SKM-1 (cell line): ENCODE data around the gene SLC5A8.
A peak's percentile ranks its signal among the peaks of the same experiment; 100 is the strongest.

Source experiments
- DNase-seq: peaks from one replicate; lab custom pipeline; 2025; ENCODE audit not compliant: unreplicated experiment; lab: John Stamatoyannopoulos, UW

SLC5A8 gene

GRCh38 chr12:101209319-101210302 lies at the start of gene SLC5A8:
SLC5A8 (minus strand) TSS chr12:101210238; CDS start chr12:101209848, 390 bp downstream.
- DNase-seq: no peak

- DNase-seq: no peak
Measured at GRCh38 chr12:101257357-101257756, 47.3 kb upstream of the SLC5A8 start.

GRCh38 chr12:101256266-101256665 lies 46.2 kb upstream of the SLC5A8 start:
- no peak for DNase-seq

- DNase-seq: no peak
Measured at GRCh38 chr12:101243616-101244015, 33.6 kb upstream of the SLC5A8 start.

GRCh38 chr12:101243074-101243473 lies 33.0 kb upstream of the SLC5A8 start:
- DNase-seq: no peak

GRCh38 chr12:101238800-101239329 lies 28.8 kb upstream of the SLC5A8 start:
- no peak for DNase-seq

GRCh38 chr12:101238306-101238705 lies 28.3 kb upstream of the SLC5A8 start:
- DNase-seq: no peak

GRCh38 chr12:101235686-101236085 lies 25.6 kb upstream of the SLC5A8 start:
- no peak for DNase-seq

GRCh38 chr12:101231636-101232035 lies 21.6 kb upstream of the SLC5A8 start:
- no peak for DNase-seq

GRCh38 chr12:101230547-101230946 lies 20.5 kb upstream of the SLC5A8 start:
- DNase-seq: no peak

GRCh38 chr12:101229841-101230241 lies 19.8 kb upstream of the SLC5A8 start:
- no peak for DNase-seq

- DNase-seq: no peak
Measured at GRCh38 chr12:101221301-101221700, 11.3 kb upstream of the SLC5A8 start.

GRCh38 chr12:101216810-101217209 lies 6.8 kb upstream of the SLC5A8 start:
- no peak for DNase-seq

GRCh38 chr12:101207086-101207780 lies 2.8 kb downstream of the SLC5A8 start:
- no peak for DNase-seq

GRCh38 chr12:101204602-101205304 lies 5.3 kb downstream of the SLC5A8 start:
- no peak for DNase-seq

- no peak for DNase-seq
Measured at GRCh38 chr12:101200824-101201223, 9.2 kb downstream of the SLC5A8 start.

GRCh38 chr12:101200145-101200544 lies 9.9 kb downstream of the SLC5A8 start:
- no peak for DNase-seq

GRCh38 chr12:101186291-101186690 lies 23.7 kb downstream of the SLC5A8 start:
- DNase-seq: peak; percentile 42

- no peak for DNase-seq
Measured at GRCh38 chr12:101181776-101182175, 28.3 kb downstream of the SLC5A8 start.

- no peak for DNase-seq
Measured at GRCh38 chr12:101174541-101174940, 35.5 kb downstream of the SLC5A8 start.

- DNase-seq: no peak
Measured at GRCh38 chr12:101173197-101173749, 36.8 kb downstream of the SLC5A8 start.
